NCI-H187 treated with DMSO at 0.1 percent for 48 hours (cell line): ENCODE results near the gene HEXIM2.
"Not testable (repeated sequence)": the region's sequence is repeated elsewhere in the genome, so short reads cannot be mapped to it uniquely, and the experiment has no call there.

ENCODE experiments used
- DNase-seq: peaks from one replicate; lab custom pipeline; 2025; lab: John Stamatoyannopoulos, UW

The HEXIM2 gene

DNA sequence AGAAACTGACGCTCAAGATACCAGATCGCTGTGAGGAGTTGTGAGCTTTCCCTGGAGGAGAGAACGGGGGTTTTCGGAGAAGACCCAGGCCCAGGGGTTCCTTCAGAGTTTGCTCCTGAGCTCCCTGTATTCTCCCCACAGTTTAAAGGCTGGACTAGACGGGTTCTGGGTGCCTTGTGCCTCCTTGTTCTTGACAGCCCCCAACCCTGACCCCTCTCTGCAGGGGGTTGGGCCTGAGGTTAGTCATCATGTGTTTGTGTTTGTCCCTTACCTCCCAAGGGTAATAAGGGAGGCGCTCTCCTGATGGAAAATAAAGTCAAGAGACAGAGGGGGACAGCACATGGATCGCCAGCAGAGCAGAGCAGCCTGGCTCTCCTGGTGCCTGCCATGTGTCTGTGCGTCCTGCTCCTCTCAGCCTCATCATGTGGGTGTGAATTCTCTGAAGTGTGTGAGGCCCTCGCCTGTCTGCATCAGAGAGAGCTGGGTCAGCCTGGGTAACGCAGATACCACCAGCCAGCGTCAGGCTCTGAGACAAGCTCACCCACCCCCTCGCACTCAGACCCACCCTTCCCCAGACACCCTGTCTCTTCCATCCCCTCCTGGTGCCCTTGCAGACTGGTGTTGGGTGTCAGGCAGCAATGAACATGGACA is 8.7 kb downstream of the HEXIM2 start:
- DNase-seq = no peak

DNA sequence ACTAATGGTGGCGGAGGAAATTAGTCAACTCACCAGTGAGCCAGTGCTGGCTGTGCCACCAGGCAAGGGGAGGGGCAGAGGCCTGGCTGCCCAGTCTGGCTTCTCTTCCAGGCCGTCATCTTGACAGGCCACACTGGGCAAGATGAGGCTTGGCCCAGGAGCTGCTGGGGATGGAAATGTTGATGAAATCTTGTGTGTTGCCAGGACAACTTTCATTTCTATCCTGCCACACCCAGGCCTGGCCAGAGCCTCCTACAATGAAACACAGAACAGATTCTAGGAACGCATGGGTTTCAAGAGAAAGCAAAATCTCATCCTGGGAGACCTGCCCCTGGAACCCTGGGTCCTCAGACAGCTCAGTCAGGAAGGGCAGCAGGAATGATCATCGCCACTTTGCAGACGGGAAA is 9.3 kb downstream of the HEXIM2 start:
- DNase-seq = no peak

DNA sequence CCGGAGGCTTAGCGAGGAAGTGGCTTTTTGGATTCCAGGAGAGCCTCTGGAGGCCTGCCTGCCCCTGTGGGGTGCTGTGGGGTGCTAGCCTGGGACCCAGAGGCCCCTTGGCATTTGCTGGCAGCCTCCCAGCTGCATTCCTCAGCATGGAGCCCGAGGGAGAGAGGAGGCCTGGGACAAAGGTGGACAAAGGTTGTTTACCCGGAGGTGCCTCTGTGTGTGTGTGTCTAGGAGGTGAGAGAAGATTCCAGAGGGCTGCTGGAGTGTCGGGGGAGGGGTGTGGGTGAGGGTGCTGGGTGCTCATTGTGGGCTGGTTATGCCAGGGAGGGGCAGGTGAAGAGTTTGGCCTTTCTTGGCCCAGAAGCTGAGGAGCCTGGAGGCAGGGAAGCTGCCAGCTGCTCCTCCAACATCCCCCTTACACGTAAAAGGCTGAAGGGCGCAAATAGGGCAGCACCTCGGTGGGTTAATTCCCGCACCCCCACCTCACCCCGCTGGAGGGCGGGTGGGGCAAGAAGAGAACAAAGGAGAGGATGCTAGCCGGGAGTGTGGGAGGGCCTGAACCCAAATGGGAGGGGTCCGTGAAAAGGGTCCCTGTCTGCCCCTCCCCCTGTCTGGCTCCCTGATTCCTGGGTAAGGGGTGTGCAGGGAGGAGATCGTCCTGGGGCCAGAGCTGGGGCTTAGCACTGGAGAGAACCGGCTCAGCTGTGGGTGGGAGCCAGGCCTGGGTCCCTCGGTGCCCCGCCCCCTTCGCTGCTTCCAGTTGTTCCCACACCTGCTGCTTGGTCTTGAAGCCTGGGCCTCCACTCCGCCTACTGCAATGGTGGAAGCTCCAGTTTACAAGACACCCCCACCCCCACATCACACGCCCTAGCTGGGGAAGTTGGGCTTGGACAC is 9.9 kb downstream of the HEXIM2 start:
- no peak for DNase-seq

DNA sequence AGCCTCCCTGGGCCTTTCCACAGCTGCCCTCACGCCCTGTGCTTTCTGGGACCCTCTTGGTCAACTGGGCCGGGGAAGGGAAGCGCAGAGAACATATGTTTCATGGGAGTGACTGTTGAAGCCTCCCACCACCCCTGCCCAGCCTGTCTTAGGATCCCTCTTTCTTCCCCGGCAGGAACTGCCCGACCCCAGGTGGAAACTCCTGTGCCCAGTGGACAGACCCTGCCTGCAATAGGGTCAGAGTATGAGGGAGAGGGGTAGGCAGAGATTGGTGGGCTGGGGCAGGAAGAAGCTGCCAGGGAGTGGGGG is 10.5 kb downstream of the HEXIM2 start:
- DNase-seq = no peak

DNA sequence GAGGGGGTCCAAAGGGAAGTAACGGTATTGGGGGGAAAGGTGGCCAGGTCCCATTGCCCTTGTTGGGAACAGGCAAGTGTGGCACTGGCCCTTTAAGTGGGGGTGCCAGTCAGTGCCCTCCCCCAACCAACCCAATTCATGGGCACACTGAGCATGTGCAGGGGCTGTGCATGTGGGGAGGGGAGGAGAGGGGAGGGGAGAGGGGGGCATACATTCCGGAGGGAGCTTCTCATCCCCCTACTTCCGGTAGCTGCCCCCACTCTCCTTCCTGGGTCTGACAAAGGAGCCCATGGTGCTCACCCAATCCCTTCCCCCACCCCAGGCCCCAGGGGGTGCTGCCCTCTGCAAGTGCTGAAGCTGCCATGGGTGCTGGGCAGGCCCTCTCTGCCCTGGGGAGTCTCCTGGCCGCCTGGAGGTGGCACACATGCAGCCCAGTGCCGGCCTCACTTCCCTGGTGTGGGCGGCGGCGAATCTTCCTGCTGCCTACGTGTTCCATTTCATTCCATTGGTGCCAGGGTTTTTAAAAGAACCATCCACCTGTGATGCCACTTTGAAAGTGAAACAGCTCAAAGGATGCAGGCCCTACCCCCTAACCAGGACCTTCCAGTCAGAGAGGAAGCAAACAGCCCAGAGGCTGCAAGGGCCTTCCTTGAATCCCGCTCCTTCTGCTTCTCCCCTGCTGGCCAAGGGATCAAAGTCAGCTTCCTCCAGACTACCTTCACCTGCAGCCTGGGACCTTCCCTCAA is 11.0 kb downstream of the HEXIM2 start:
- no peak for DNase-seq

DNA sequence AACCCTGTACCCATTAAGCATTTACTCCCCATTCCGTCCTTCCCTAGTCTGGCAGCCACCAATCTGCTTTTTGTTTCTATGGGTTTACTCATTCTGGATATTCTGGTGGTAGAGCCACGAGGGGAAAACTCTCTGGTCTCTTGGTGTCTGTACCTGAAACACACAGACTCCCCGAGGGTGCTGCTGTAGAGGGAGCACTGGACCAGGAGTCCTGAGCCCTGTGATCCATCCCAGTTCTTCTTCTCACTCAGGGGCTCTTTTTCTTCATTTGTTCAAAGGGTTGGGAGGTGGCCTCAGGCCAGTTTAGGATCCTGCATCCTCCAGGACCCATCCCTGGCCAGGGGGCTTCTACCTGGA is 14.1 kb downstream of the HEXIM2 start:
- DNase-seq = no peak

DNA sequence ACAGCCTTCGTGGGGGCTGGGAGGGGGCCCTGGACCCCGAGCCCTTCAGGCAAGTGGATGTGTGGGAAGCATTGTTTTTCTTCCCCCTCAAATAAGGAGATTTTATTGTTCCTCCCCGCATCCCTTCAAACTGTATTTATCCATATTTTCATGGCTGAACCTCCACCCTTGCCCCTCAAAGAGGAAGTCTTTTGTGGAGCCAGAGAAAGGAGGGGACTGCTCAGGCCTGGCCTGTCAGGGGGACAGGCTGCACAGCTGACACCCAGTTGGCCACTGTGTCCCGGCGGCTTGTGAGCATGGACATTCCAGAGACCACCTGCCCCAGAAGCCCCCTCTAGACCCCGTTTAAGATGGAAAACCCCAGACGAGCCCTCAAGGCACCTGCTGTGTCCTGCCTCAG is 15.9 kb downstream of the HEXIM2 start:
- DNase-seq = no peak

DNA sequence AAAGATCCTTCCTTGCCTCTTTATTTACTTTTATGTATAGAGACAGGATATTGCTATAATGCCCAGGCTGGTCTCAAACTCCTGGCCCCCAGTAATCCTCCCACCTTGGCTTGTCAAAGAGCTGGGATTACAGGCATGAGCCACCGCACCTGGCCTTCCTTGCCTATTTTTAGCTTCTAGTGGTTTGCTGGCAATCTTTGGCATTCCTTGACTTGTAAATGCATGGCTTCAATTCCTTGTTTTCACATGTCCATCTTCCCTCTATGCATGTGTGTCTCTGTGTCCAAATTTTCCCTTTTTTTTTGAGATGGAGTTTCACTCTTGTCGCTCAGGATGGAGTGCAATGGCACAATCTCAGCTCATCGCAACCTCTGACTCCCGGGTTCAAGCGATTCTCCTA is 22.5 kb downstream of the HEXIM2 start:
- DNase-seq = no peak

DNA sequence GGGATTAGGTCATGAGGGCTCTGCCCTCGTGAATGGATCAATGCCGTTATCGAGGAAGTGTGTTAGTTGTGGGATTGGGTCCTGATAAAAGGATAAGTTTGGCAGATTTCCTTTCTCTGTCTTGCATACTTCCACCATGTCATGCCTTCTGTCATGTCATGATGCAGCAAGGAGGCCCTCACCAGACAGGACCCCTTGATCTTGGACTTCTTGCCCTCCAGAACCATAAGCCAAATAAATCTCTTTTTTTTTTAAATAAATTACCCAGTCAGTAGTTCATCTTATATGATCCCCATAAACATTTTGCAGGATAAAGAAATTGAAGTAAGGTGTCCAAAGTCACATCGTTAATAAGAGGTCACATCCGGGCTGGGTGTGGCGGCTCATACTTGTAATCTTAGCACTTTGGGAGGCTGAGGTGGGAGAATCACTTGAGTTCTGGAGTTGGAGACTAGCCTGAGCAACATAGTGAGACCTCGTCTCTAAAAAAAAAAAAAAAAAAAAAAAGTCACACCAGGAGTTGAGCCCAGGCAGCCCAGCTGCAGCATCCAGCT is 25.2 kb downstream of the HEXIM2 start:
- DNase-seq = no peak

DNA sequence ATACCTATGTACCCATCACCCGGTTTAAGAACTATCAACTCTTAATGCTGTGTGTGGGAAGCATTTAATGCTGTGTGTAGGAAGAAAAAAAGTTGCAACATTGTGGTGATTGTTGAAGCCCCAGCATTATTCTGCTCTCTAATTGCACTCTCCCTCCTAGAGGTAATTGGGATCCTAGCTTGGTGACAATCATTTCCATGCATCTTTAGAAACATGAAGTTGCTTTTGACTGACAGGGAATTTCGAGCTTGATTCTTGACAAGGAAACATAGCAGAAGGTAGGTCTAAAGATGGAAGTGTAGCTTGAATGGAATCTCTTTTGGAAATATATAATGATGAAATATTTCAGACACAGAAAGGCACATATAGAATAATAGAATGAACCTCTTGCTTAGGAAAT is 27.3 kb downstream of the HEXIM2 start:
- no peak for DNase-seq

DNA sequence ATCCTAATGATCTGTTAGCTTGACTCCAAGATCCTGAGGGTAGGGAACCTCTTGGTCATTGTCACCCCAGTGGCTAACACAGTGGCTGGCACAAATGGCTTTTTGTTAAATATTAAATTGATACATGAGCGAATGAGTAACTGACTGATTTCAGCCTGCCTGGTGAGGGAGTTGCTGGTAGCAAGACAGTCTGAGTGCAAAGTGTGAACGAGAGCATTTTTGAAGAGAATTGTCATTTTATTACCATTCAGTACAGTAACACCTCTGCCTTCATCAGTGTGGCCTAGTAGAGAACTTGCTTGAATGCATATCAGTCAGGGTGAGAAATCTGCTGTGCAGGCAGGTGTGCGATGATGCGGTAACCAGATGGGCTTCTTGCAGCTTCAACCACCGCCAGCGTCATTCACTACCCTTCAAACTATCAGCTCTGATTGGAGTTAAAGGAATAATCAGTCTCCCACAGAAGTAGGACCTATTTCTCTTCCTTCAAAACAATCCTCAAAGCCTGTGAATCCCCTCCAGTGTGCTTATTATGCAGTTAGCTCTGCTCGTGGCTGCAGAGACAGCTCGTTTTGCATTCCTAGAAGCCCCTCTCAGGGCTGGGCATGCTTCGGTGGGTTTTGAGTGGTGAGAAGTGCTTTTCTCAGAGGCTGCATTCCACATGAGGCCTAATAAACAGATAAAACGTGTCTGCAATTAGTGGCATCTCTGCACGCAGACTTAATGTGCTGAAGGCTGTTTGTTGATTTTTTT is 29.0 kb downstream of the HEXIM2 start:
- DNase-seq = no peak

DNA sequence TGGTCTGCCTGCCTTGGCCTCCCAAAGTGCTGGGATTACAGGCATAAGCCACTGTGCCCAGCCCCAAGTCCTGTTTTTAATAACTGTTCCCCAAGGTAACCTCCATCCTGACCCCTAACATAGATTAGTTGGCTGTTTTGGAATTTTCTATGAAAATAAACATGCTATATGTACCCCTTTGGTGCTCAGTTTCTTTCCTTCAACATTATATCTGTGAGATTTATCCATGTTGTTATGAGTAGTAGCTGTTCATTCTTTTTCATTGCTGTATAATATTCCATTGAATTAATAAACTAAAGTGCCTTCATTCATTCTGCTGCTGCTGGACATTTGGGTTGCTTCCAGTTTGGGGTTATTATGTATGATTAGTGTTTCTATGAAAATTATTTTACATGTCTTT is 33.7 kb downstream of the HEXIM2 start:
- DNase-seq = no peak

DNA sequence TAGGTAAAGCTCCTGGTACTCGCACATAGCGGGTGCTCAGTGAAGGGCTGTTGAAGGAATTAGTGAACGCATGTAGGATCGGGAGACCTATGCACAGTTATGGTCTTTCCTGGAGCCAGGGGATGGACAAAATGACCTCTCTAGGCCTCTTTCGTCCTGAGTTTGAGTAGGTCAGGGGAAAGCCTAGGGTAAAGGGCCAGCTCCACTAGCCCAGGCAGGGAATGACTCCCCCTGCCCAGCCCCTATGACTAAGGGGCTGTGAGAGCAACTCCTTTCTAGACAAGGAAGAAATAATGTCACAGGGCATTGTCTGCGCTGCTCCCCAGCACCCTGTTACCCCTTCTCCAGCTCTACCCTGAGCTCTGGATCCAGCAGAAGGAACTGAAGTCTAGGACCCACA is 35.4 kb downstream of the HEXIM2 start:
- no peak for DNase-seq

DNA sequence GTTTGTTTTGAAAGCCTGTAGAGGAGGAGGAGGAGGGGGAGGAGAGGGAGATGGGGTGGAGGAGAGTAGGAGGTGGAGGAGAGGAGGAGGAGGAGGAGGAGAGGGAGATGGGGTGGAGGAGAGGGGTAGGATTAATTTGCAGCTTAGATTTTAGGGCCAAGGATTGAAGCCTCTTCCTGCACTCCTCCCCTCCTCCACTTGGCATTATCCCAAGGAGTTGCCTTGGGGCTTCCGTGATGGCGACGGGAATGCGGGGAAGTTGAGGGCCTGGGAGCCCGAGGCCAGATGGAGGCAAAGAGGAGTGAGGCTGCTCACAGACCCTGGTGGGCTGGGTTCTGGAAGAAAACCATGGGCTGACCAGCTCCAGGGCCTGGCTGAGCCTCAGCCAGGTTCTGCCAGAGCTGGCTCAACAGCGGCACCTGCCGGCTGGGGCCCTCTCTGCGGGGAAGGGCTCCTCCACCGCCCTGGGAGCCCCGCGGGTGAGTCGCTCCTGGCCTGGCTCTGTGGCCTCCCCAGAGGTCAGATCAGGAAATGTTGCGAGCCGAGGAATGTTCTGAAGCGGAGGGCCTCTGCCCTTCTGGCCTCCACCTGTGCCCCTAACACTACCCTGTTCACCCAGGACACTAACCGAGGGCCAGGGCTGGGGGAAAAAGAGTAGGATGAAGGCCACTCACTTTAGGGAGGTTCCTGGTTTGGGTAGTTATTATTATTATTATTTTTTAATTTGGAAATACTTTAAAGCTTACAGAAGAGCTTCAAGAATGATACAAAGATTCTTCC is 36.1 kb downstream of the HEXIM2 start:
- DNase-seq = no peak

DNA sequence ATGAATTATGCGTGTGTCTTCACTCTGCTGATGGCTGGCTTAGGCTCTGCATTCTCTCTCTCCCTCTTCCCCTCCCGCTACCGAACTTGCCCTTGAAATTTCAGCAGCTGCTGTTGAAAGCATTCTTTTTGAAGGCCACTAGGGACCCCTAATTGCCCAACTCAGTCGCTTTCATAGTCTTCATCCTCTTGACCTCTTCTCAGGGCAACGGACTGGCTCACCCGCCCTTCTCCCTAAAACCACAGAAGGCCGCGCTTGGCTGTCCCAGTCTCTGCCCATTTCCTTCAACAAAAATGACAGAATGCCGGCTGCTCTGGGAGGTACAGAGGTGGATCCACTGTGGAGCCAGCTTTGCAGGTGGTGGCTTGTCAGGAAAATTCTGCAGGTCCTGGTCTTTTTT is 39.0 kb downstream of the HEXIM2 start:
- DNase-seq = no peak

DNA sequence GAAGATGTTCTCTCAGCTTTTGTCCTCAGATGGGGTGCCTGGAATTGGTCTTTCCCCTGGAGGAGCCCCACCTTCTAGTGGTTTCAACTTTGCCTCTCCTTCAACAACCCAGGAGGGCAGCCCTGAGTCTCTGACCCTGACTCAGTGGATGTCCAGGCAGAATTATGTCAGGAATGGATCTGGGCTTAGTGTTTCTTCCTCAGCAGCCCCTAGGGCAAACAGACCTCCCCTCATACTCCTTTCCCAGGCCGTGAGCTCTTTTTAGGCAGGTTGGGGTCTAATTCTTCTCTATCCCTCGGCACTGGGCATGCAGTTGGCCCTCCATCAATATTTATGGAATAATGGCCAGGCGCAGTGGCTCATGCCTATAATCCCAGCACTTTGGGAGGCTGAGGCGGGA is 39.8 kb downstream of the HEXIM2 start:
- DNase-seq = no peak

DNA sequence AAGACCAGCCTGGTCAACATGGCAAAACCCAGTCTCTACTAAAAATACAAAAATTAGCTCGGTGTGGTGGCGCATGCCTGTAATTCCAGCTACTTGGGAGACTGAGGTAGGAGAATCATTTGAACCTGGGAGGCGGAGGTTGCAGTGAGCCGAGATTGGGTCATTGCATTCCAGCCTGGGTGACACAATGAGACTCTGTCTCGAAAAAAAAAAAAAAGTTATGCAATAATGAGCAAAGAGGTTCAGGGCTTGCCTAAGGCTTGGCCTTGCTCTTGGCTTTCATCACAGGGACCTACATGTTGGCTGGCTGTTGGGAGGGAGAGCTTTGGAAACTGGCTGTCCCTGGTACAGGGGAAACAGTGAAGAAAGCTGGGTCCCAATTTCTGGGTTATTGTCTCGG is 40.2 kb downstream of the HEXIM2 start:
- DNase-seq = not testable (repeated sequence)

DNA sequence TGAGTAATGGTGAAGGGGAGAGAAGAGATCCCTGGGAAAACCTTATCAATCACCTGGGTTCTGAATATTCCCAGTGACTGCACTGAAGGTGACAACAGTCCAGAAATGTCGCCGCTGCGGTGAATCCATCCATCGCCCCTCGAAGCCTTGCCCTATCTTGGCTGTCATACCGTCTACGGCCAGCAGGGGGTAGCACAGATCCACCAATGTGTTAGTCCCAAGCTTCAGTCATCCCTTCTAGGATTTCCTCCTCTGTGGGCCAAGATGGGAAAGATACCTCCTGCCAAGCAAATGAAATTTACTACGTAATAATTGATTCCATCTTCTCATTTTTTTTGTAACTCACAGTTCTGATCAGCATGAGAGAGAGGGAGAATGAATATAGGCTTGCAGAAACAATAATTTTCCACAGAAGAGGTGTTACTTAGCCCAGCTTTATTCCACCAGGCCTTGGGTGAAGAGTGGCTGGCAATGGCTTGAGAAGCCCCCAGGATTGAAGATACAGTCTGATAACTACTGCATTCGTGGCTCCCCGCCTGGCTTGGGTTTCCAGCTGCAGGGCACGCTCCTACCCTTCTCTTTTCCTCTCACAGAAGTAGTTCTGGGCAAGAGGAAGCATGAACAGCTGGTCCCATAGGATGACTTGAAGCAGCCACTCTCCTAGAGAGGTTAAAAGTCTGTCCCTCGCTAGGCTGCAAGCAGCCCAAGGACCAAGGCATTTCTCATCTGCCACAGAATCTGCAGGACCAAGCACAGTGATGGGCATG is 57.4 kb downstream of the HEXIM2 start:
- peak; percentile 69 for DNase-seq
